ENCODE measurements around the gene AMBP.

The AMBP gene

GRCh38 chr9:114028646-114029045 lies 49.5 kb downstream of the AMBP start:
- no peak for TF ChIP-seq CTCF (conservative IDR thresholded peaks at IDR 0.05; ENCODE audit: low read depth)
- POLR2A ChIA-PET (ENCODE audit: low non-redundant PET), result no interaction called here
- CTCF ChIA-PET, result interaction anchor here (0.6 kb wide), 1 partner anchor 312 kb away, joined by 3 read pairs; no protein-coding TSS in a partner anchor

GRCh38 chr9:114027863-114028465 lies 50.1 kb downstream of the AMBP start:
- CTCF ChIA-PET, result interaction anchor here (0.6 to 0.7 kb wide), 3 partner anchors 21 to 718 kb away, joined by 3 read pairs; no protein-coding TSS in a partner anchor
- no peak overlapping the region for H3K27ac ChIP-seq
- no peak for DNase-seq (ENCODE audit: low spot score)
- POLR2A ChIA-PET (ENCODE audit: low non-redundant PET), result no interaction called here
- TF ChIP-seq CTCF (conservative IDR thresholded peaks at IDR 0.05; ENCODE audit: low read depth), result no peak

More at GRCh38 chr9:114028646-114029045, 49.5 kb downstream of the AMBP start:
- no peak for DNase-seq (ENCODE audit: low spot score)
- no peak overlapping the region for H3K27ac ChIP-seq

- ChIA-PET POLR2A (ENCODE audit: low non-redundant PET) (no interaction called here), CTCF (interaction anchor here (0.7 to 0.9 kb wide), 2 partner anchors 22 to 290 kb away, joined by 3 to 5 read pairs; no protein-coding TSS in a partner anchor)
- no peak for TF ChIP-seq CTCF (conservative IDR thresholded peaks at IDR 0.05; ENCODE audit: low read depth)
- H3K27ac ChIP-seq, result no peak overlapping the region
- DNase-seq (ENCODE audit: low spot score), result no peak
Measured at GRCh38 chr9:114027159-114027862, 50.8 kb downstream of the AMBP start.

GRCh38 chr9:114026335-114026734 lies 51.8 kb downstream of the AMBP start:
- ChIA-PET POLR2A (ENCODE audit: low non-redundant PET) (no interaction called here), CTCF (interaction anchor here (0.7 to 0.9 kb wide), 2 partner anchors 21 to 289 kb away, joined by 3 to 5 read pairs; no protein-coding TSS in a partner anchor)
- DNase-seq (ENCODE audit: low spot score), result no peak
- no peak for TF ChIP-seq CTCF (conservative IDR thresholded peaks at IDR 0.05; ENCODE audit: low read depth)
- H3K27ac ChIP-seq, result no peak overlapping the region

GRCh38 chr9:114025760-114026159 lies 52.3 kb downstream of the AMBP start:
- CTCF ChIA-PET, result interaction anchor here (0.8 kb wide), 1 partner anchor 13 kb away, joined by 3 read pairs; no protein-coding TSS in a partner anchor
- POLR2A ChIA-PET (ENCODE audit: low non-redundant PET), result no interaction called here
- TF ChIP-seq CTCF (conservative IDR thresholded peaks at IDR 0.05; ENCODE audit: low read depth), result no peak
- no peak overlapping the region for H3K27ac ChIP-seq
- no peak for DNase-seq (ENCODE audit: low spot score)

GRCh38 chr9:114025196-114025753 lies 52.8 kb downstream of the AMBP start:
- POLR2A ChIA-PET (ENCODE audit: low non-redundant PET), result no interaction called here
- no peak overlapping the region for H3K27ac ChIP-seq
- CTCF ChIA-PET, result interaction anchor here (0.8 kb wide), 1 partner anchor 14 kb away, joined by 3 read pairs; no protein-coding TSS in a partner anchor
- TF ChIP-seq CTCF (conservative IDR thresholded peaks at IDR 0.05; ENCODE audit: low read depth), result no peak
- DNase-seq (ENCODE audit: low spot score), result no peak
